Heart left ventricle (tissue), 13 donors: Measurements from ENCODE around the gene RECK.

Source experiments
- CTCF ChIP-seq, 12 donors: fragments of 200-600 bp; sonication (generic) in 4 of 12; IDR thresholded peaks; one replicate each; pipeline versions ENCODE4 v1.5.0 to v1.8.0; 2018 to 2022; ENCODE audit warnings: antibody characterized with exemption in 12 of 12, mild to moderate bottlenecking in 5 of 12
- POLR2A ChIP-seq, 2 donors: fragments of 450-650 bp; IDR thresholded peaks; one replicate each; pipeline ENCODE4 v1.6.1; 2017; ENCODE audit warnings: antibody characterized with exemption in 2 of 2, mild to moderate bottlenecking in 2 of 2, moderate library complexity in 2 of 2
- donor health status: ischemic (EF 13 %, LVEDD 7.1; RV severe dilation, severe dysfunction).
- donor health status: DM: no; HTN: yes; CAD: no.
- donor health status: DM: no; HTN: no; CAD: no.
- donor health status: ischemic (EF 25% LVEDD 6.9; RV normal size, moderate dysfunction).
- donor health status: ischemic (EF 25% LVEDD 5.7; RV mildly dilated, moderate dysfunction).
- donor health status: ischemic (EF 35%, LVEDD 5.7; RV mildly dilated, moderate dysfunction).
- donor health status: nonischemic (EF 11% LVEDD 7.7; RV severe dilation, severe dysfunction).
- donor health status: DM: yes; HTN: yes; CAD: no.
- donor health status: PGD.
- donor health status: ischemic (EF 29% LVEDD 5.4; RV normal size, mild dysfunction).
- donor health status: nonischemic (EF 23%, LVEDD 6.1; RV moderate dilation, normal function).

GRCh38 chr9:35996358-35996970 is 40.2 kb upstream of the RECK start:
- TF ChIP-seq CTCF (IDR thresholded peaks at IDR 0.05) (no peak), POLR2A (IDR thresholded peaks at IDR 0.05) (no peak)
